ENCODE measurements around the gene PPP1R13B.

GRCh38 chr14:103697603-103698379, 149.6 kb downstream of the PPP1R13B start:
- TF ChIP-seq POLR2AphosphoS5 (IDR thresholded peaks at IDR 0.05): no peak
- no peak for TF ChIP-seq POLR2A (IDR thresholded peaks at IDR 0.05)
- no peak for TF ChIP-seq CTCF (IDR thresholded peaks at IDR 0.05)
- no peak for TF ChIP-seq EP300 (IDR thresholded peaks at IDR 0.05)
